WTC11 (cell line): ENCODE data around the gene MYO16.

Experiments used
- ATF1 ChIP-seq: sonication (generic); formaldehyde crosslinking; IDR thresholded peaks from 2 replicates; pipeline ENCODE4 v1.8.1; 2023; ENCODE audit warnings: mild to moderate bottlenecking, moderate library complexity, missing genetic modification reagents
- CTCF ChIP-seq: fragments of 200-600 bp; IDR thresholded peaks from 2 replicates; pipeline ENCODE4 v1.8.0; 2022; ENCODE audit warnings: antibody characterized with exemption
- SMAD3 ChIP-seq: sonication (generic); formaldehyde crosslinking; IDR thresholded peaks from 2 replicates; pipeline ENCODE4 v1.8.0; 2022; ENCODE audit warnings: missing genetic modification reagents, mild to moderate bottlenecking, borderline replicate concordance
- ZNF512 ChIP-seq: sonication (generic); formaldehyde crosslinking; IDR thresholded peaks from 2 replicates; pipeline ENCODE4 v1.8.1; 2022; ENCODE audit warnings: missing genetic modification reagents, borderline replicate concordance
- TF ChIP-seq, protein P1 (sequence below): sonication (generic); formaldehyde crosslinking; IDR thresholded peaks from 2 replicates; pipeline ENCODE4 v1.8.0; 2022; ENCODE audit warnings: mild to moderate bottlenecking, missing genetic modification reagents
- TF ChIP-seq, protein P2 (sequence below): fragments of 250-450 bp; sonication (Bioruptor Pico); IDR thresholded peaks from 2 replicates; pipeline ENCODE4 v1.9.0; 2021; ENCODE audit warnings: mild to moderate bottlenecking

DNA sequence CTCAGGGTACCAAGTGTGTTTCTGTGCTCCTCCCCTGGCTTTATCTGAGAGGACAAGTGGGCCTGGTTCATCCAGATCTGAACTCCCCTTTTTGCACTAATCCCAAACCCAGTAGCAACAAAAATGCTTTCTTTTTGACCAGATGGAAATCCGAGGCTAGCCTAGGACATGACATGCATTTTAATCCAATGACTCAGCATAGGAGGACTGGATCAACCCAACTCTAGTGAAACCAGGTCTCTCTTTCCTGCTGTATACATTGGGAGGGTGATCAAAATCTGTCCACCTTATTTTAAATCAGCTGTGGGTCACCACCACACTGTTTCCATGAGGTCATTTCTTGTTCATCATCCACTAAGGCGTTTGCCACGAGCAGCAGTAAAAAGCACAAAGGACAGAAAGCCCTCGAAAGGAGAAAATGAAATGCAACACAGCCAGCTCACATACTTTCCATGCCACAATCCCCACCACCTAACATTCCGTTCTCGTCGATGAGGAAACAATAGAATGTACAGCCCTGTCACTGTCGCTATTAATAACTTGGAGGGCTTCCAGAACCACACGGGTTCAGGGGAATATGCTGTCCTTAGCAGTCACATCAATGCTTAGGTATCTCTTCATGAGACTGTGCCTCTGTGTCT lies 614.0 kb downstream of the MYO16 start:
- TF ChIP-seq, protein P1, sequence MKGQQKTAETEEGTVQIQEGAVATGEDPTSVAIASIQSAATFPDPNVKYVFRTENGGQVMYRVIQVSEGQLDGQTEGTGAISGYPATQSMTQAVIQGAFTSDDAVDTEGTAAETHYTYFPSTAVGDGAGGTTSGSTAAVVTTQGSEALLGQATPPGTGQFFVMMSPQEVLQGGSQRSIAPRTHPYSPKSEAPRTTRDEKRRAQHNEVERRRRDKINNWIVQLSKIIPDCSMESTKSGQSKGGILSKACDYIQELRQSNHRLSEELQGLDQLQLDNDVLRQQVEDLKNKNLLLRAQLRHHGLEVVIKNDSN (CRISPR knock-in tag), result no peak
- TF ChIP-seq, protein P2, sequence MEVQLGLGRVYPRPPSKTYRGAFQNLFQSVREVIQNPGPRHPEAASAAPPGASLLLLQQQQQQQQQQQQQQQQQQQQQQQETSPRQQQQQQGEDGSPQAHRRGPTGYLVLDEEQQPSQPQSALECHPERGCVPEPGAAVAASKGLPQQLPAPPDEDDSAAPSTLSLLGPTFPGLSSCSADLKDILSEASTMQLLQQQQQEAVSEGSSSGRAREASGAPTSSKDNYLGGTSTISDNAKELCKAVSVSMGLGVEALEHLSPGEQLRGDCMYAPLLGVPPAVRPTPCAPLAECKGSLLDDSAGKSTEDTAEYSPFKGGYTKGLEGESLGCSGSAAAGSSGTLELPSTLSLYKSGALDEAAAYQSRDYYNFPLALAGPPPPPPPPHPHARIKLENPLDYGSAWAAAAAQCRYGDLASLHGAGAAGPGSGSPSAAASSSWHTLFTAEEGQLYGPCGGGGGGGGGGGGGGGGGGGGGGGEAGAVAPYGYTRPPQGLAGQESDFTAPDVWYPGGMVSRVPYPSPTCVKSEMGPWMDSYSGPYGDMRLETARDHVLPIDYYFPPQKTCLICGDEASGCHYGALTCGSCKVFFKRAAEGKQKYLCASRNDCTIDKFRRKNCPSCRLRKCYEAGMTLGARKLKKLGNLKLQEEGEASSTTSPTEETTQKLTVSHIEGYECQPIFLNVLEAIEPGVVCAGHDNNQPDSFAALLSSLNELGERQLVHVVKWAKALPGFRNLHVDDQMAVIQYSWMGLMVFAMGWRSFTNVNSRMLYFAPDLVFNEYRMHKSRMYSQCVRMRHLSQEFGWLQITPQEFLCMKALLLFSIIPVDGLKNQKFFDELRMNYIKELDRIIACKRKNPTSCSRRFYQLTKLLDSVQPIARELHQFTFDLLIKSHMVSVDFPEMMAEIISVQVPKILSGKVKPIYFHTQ, result no peak
- TF ChIP-seq SMAD3, result no peak
- TF ChIP-seq CTCF, result no peak
- TF ChIP-seq ATF1 (CRISPR knock-in tag), result no peak
- no peak for TF ChIP-seq ZNF512 (CRISPR knock-in tag)
